Measurements from ENCODE around the gene ELP5. TPM values are rescaled to one million over a fixed set of nuclear protein-coding genes. Genes with fewer than 3 reads are reported as not detected.

ELP5 gene
- total and polyA plus RNA-seq, 2 donors (not counting 3 experiments of a cell fraction or from before 2014, with no cell fraction given): 44.4 to 54.7 TPM

GRCh38 chr17:7266784-7267183, 14.8 kb downstream of the ELP5 start:
- peaks cover 0 to 3% of the 10 kb centered on the region in 2 experiments for H3K27me3 ChIP-seq (ENCODE audit: control insufficient read depth in 2 of 2, insufficient read depth in 2 of 2, low read length in 2 of 2)
- H2AFZ ChIP-seq (ENCODE audit: low read depth, low read length): no peak overlapping the region
- no peaks in the 10 kb centered on the region for H3K36me3 ChIP-seq (ENCODE audit: control insufficient read depth in 2 of 2, extremely low read depth in 1 of 2, insufficient read depth in 2 of 2, low read length in 2 of 2)
- H3K4me2 ChIP-seq (ENCODE audit: insufficient read depth, low read length): no peak overlapping the region
- dilution Hi-C loops (cut with MboI; ENCODE audit: extremely low pct_ligation_motif_present, low sequenced_read_pairs) (no loop called here), intact Hi-C loops (cut with micrococcal nuclease) (no loop called here)
- no peaks in the 10 kb centered on the region for H4K20me1 ChIP-seq (replicated peaks; ENCODE audit: control insufficient read depth, extremely low read depth, insufficient read depth, low read length)
- DNase-seq (ENCODE audit: low read depth, low spot score) (no peak), FAIRE-seq (no peak)
- peaks cover 25% of the 10 kb centered on the region for H3K4me1 ChIP-seq (ENCODE audit: control insufficient read depth, extremely low read depth, insufficient read depth, low read length)
- H3K9ac ChIP-seq (replicated peaks; ENCODE audit: extremely low read depth, insufficient read depth, low read length): no peak overlapping the region
- H3K27ac ChIP-seq (ENCODE audit: insufficient read depth, low read depth, low read length): no peak overlapping the region
- no peaks in the 10 kb centered on the region for H3K79me2 ChIP-seq (ENCODE audit: control insufficient read depth, insufficient read depth, low read length)
- ChIA-PET CTCF (interaction anchor here (0.9 to 2.9 kb wide), 4 partner anchors 15 to 46 kb away, joined by 3 to 14 read pairs (median 3); partner anchors contain the start of gene SLC2A4), POLR2A (no interaction called here)
- no peak for TF ChIP-seq MAX (IDR thresholded peaks at IDR 0.05; ENCODE audit: insufficient read depth, insufficient read length)
- no peak for TF ChIP-seq POLR2AphosphoS5 (IDR thresholded peaks at IDR 0.05; ENCODE audit: insufficient read depth, low read depth, low read length)
- no peak for TF ChIP-seq POLR2A (IDR thresholded peaks at IDR 0.05; ENCODE audit: low read depth, low read length)
- no peak for TF ChIP-seq GATA2 (IDR thresholded peaks at IDR 0.05; ENCODE audit: insufficient read depth, insufficient read length, low read depth, low read length)
- H3K9me3 ChIP-seq (replicated peaks; ENCODE audit: control insufficient read depth, insufficient read depth, low read length): no peaks in the 10 kb centered on the region
- no TSS peak for BruUV-seq (replicated peaks)
- H3K9me1 ChIP-seq (replicated peaks; ENCODE audit: control insufficient read depth, extremely low read depth, insufficient read depth, low read length): no peaks in the 10 kb centered on the region
- no peak overlapping the region for H3K4me3 ChIP-seq (replicated peaks in 1 of 3; ENCODE audit: insufficient read depth in 1 of 3, low read depth in 1 of 3, low read length in 3 of 3)

- no peaks in the 10 kb centered on the region for H3K36me3 ChIP-seq (ENCODE audit: control insufficient read depth in 2 of 2, extremely low read depth in 1 of 2, insufficient read depth in 2 of 2, low read length in 2 of 2)
- intact Hi-C loops (cut with micrococcal nuclease): no loop called here
- FAIRE-seq (no peak), DNase-seq (ENCODE audit: low read depth, low spot score) (no peak)
- no peak overlapping the region for H3K9ac ChIP-seq (replicated peaks; ENCODE audit: extremely low read depth, insufficient read depth, low read length)
- ChIA-PET CTCF (interaction anchor here (2.7 kb wide), 1 partner anchor 17 kb away, joined by 15 read pairs; no protein-coding TSS in a partner anchor), POLR2A (no interaction called here)
- no peak overlapping the region for H3K4me3 ChIP-seq (replicated peaks in 1 of 3; ENCODE audit: insufficient read depth in 1 of 3, low read depth in 1 of 3, low read length in 3 of 3)
- H3K79me2 ChIP-seq (ENCODE audit: control insufficient read depth, insufficient read depth, low read length): no peaks in the 10 kb centered on the region
- H3K9me1 ChIP-seq (replicated peaks; ENCODE audit: control insufficient read depth, extremely low read depth, insufficient read depth, low read length): no peaks in the 10 kb centered on the region
- dilution Hi-C loops (cut with MboI; ENCODE audit: extremely low pct_ligation_motif_present, low sequenced_read_pairs): no loop called here
- TF ChIP-seq POLR2AphosphoS5 (IDR thresholded peaks at IDR 0.05; ENCODE audit: insufficient read depth, low read depth, low read length) (no peak), MYC (IDR thresholded peaks at IDR 0.05; ENCODE audit: low read depth, low read length) (no peak), POLR2A (IDR thresholded peaks at IDR 0.05; ENCODE audit: low read depth, low read length) (no peak), MAX (IDR thresholded peaks at IDR 0.05; ENCODE audit: insufficient read depth, insufficient read length) (no peak), FOS (IDR thresholded peaks at IDR 0.05; ENCODE audit: borderline replicate concordance, insufficient read depth, low read length) (no peak), EZH2 (IDR thresholded peaks at IDR 0.05; ENCODE audit: borderline replicate concordance, low read depth, low read length, severe bottlenecking) (no peak), JUN (IDR thresholded peaks at IDR 0.05; ENCODE audit: borderline replicate concordance, insufficient read depth, insufficient read length, low read depth) (no peak), CTCF (IDR thresholded peaks at IDR 0.05; ENCODE audit: extremely low read depth in 1 of 2, insufficient read depth in 1 of 2, low read depth in 1 of 2, low read length in 2 of 2) (no peak), GATA2 (IDR thresholded peaks at IDR 0.05; ENCODE audit: insufficient read depth, insufficient read length, low read depth, low read length) (no peak)
- H3K9me3 ChIP-seq (replicated peaks; ENCODE audit: control insufficient read depth, insufficient read depth, low read length): no peaks in the 10 kb centered on the region
- no peak overlapping the region for H3K4me2 ChIP-seq (ENCODE audit: insufficient read depth, low read length)
- no peaks in the 10 kb centered on the region for H4K20me1 ChIP-seq (replicated peaks; ENCODE audit: control insufficient read depth, extremely low read depth, insufficient read depth, low read length)
- H3K27me3 ChIP-seq (ENCODE audit: control insufficient read depth in 2 of 2, insufficient read depth in 2 of 2, low read length in 2 of 2): peaks cover 4 to 5% of the 10 kb centered on the region in 2 experiments
- no TSS peak for BruUV-seq (replicated peaks)
- H3K27ac ChIP-seq (ENCODE audit: insufficient read depth, low read depth, low read length): no peak overlapping the region
- H2AFZ ChIP-seq (ENCODE audit: low read depth, low read length): no peak overlapping the region
- peaks cover 9% of the 10 kb centered on the region for H3K4me1 ChIP-seq (ENCODE audit: control insufficient read depth, extremely low read depth, insufficient read depth, low read length)
Measured at GRCh38 chr17:7279448-7279847, 27.4 kb downstream of the ELP5 start.
